NOMO-1 (cell line): ENCODE results near the gene IFNLR1.

Experiments
- DNase-seq, 2 experiments: peaks; one replicate each; lab custom pipeline; 2025; ENCODE audit not compliant: unreplicated experiment in 2 of 2; lab: John Stamatoyannopoulos, UW

IFNLR1 gene

DNA sequence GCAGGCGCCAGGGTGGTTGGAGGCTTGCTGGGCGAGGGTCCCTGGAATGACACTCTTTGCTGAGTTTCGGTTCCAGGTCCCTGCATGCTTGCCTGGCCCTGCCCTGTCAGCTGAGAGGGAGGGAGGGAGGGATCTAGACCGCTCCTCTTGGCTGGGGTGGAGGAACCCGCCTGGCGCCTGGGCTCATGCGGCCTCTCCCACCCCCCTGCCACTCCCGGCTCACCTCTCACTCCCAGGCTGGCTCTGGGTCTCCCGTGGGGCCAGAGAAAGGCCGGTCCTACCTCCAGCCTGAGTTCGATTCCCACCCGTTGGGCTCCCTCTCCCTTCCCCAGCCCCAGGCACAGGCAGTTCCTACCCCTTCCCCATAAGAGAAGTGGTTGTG, 19.0 kb upstream of the IFNLR1 start:
- DNase-seq: no peak

DNA sequence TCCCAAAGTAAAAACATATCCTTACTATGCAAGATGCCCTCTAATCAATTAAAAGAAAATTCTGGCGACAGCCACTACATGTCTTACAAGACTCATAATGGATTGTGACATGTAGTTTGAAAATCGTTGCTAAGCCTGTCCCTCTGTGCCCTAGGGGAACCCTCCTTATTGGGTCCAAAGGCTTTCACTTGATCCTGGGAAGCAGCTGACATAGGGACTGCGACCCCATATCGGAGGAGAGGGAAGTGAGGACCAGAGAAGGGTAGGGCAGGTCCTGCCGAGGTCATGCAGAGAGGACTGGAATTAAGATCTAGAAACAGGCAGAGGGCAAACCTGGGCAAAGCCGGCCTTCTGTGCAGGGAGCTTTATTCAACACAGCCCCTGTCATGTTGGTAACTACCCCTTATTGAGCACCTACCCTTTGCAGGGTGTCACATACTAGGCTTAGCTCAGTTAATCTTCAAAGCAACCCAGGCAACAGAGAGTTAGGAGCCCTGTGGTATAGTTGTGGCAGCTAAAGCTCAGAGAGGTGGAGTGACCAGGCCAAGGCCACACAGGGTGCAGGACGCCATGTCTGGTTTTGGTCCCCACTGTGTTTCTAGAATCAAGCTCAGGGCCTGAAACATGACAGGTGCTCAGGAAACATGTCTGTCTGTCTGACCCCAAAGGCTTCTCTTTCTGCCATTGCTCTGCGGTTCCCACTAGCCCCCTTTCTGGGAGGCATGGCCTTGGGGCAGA, 18.4 kb upstream of the IFNLR1 start:
- DNase-seq: no peak

- DNase-seq: no peak
Measured at GRCh38 chr1:24204116-24204515, 17.0 kb upstream of the IFNLR1 start.

DNA sequence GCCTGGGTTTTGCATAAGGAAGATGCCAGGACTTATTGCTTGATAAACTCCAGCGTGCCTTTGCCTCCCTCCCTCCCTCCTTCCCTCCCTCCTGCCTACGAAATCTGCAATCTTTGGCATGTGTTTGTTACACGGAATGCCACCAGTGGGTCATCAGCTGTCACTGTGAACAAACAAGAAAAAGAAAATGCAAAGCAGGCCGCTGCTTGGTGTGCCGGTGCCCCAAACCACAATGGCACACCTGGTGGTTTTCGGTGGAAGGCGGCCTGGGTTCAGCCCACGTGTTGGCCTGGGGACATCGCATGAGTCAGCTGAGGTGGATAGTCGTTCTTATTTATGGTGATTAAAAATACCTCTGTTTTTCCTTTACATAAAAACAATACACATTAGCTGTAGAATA, 16.3 kb upstream of the IFNLR1 start:
- no peak for DNase-seq

GRCh38 chr1:24202987-24203386, 15.9 kb upstream of the IFNLR1 start:
- DNase-seq: no peak

- DNase-seq: no peak
Measured at GRCh38 chr1:24202556-24202955, 15.5 kb upstream of the IFNLR1 start.

DNA sequence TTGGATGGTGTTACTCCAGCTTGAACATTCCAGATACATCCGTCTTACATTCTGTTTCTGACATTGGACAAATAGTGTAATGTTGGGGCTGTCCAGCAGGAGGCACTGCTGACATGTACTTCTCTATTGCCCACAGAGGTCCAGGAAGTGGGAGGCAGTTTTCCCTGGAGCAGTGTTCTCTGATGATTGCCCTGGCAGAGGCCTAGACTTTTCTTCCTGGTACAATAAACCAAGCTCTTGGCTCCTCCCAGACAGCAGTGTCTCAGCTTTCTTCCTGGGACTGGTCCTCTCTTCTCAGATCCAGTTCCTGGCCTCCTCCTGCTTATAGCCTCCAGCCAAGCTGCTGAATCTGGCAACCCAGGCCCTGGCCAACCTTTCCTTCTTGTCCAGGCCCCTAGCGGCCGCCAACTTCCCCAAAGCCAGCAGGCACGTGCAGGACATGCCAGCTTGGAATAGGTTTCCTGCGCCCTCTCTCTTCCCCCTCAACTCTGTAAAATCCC, 14.9 kb upstream of the IFNLR1 start:
- DNase-seq: peak; percentile 10 to 41

- peak; percentile 16 to 44 for DNase-seq
Measured at GRCh38 chr1:24199291-24199900, 12.3 kb upstream of the IFNLR1 start.

GRCh38 chr1:24198766-24199165, 11.7 kb upstream of the IFNLR1 start:
- no peak for DNase-seq

DNA sequence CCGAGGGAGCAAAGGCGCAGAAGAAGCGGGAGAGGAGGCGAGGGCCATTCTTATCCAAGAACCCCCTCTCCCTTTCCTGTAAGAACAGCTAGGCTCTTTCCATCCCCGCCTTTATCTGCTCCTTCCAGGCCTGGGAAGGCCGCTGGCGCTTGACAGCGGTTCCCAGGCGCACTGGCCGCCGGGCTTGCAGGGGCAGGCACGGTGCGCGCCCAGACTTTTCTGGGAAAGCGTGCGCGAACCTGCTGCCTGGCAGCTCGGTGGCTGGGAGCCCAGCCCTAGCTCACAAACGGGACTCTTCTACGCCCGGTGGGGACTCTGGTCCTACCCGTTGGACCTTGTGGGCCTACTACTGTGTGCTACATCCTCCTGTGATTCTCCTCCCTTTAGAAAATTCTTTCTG, 8.8 kb upstream of the IFNLR1 start:
- no peak for DNase-seq

GRCh38 chr1:24195136-24195535, 8.0 kb upstream of the IFNLR1 start:
- no peak for DNase-seq

DNA sequence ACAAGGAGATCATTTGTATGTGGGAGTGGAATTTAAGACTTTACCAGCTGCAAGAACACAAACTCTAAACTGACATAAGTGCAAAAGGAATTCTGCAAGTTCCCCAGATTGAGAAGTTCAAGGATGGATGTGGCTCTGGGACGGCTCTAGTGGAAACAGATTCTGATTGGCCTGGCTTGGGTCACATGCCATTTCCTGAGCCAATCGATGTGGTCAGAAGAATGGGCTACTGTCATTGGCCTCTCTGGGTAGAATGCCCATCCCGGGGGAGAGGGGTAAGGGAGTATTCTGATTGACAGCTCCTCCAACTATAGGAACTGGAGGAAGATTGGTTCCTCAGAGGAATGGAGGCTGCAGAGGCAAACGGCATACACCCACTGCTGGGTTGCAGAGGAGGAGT, 6.0 kb upstream of the IFNLR1 start:
- DNase-seq: no peak

DNA sequence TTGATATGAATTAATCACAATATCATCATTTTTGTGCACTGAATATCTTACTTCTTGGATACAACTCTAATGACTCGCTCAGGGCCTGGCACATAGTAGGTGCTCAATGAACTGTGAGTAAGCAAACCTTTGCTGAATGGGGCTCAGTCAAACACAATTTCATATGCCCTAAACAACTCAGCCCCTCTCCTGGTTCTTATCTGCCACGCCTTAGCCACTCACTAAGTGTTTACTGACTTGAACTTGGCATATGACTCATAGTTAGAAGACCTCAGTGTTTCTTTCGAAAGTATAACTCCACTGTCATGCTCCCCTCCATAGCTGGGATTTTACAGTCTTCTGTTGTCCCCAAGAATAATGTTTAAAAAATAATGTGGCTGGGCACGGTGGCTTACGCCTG, 4.8 kb upstream of the IFNLR1 start:
- peak; percentile 19 to 70 for DNase-seq

DNA sequence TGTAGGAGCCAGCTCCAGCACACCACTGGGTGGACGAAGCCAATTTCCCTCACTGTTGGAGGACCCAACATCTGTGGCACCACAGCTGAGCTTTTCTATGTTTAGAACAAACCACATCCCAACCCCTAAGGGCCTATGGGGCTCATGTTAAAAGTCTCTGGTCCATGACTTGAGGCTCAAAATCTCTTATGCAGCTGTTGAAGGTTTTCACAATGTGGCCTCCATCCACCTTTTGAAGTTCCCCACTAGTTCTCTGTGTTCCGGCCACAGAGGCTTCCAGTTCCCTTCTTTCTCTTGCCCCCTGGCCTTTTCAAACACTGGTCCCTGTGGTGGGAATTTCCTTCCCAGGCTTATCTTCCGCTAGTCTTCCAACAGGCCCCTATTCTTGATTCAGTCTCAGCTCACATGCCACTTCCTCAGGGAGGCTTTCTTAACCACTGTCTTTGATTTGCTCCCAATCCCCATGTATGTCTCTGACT, 3.9 kb upstream of the IFNLR1 start:
- peak; percentile 42 to 54 for DNase-seq

DNA sequence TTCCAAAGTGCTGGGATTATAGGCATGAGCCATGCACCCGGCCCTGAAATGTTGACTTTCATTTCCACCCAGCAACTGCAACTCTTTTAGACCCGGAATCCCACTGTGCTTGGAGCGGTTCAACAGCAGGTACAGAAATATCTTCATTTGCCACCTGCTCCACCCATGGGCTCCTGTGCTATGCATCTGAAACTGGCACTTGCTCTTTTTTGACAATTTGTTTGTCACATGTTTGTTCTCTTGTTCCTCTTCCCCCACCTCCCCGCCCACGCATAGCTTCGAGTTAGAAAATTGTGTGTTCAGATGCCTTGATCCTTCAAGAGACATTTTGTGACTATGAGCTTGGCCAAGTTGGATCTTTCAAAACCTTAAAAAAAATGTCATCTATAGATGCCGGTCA, 2.4 kb upstream of the IFNLR1 start:
- DNase-seq: peak; percentile 31 to 39

- no peak for DNase-seq
Measured at GRCh38 chr1:24186711-24186992, 437 bp downstream of the IFNLR1 start.

DNA sequence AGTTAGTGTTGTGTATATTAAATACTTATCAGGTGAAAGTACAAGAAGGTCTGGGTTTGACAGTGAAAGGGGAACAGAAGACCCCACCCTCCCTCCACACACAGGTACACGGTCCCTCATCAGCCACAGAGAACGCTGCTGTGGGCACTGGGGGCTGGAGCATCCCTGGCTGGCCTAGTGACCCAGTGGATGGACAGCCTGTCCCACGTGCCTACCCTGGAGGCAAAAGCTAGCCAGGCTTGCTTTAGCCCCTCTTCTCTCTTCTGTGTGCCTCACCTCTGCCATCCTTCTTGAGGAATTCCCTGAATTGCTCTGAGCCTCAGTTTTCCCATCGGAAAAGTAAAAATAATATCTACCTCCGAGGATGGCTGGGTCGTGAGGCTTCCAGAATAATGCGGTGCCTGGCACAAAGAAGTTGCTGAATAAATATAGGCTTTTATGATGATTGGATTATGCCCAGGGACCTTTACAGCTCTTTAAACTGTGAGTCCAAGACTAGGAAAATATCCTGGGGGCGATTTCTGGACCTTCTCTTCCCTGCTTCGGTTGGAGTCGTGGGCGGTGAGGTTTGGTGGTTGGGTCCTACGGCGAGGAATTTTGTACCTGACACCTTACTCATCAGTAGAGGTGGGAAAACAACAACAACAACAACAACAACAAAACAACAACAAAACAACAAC, 918 bp downstream of the IFNLR1 start:
- no peak for DNase-seq

GRCh38 chr1:24185076-24185475, 2.0 kb downstream of the IFNLR1 start:
- no peak for DNase-seq

GRCh38 chr1:24182061-24182460, 5.0 kb downstream of the IFNLR1 start:
- no peak for DNase-seq

DNA sequence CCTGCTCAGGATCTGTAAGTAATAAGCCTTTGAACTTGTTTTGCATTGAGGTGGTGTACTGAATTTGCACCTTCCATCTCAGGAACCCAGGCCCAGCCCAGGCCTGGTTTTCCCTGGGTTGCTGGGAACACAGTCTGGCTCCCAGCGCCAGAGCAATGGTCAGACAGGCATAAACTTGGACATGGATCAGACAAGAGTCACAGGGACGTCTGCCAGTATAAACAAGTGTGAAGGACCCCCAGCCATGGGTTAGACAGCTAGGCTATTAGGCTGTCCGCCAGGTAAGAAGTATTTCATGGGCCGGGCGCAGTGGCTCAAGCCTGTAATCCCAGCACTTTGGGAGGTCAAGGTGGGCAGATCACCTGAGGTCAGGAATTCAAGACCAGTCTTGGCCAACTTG, 5.5 kb downstream of the IFNLR1 start:
- no peak for DNase-seq

DNA sequence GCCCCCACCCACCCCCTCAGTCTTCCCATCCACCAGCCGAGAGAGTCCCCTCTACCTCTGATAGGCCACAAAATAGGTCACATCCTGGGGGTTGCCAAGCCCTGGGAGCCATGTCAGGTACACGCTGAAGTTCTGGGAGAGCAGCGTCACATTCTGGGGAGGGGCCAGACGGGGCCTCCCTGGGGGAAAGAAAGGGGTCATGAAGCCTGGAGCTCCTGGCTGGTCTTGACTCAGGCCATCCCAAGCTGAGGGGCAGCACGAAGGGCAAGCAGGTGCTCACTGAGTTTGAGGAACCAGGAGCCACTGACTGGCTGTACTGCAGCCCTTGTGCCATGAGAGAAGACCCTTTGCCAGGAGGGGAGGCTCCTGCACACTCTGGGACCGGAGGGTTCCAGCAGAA, 6.4 kb downstream of the IFNLR1 start:
- DNase-seq: no peak

GRCh38 chr1:24179251-24179840, 7.7 kb downstream of the IFNLR1 start:
- no peak for DNase-seq
